GM18873 (cell line): ENCODE measurements around the gene RASGRP1.

Experiments used
- ATAC-seq: cut with Tn5 transposase; IDR thresholded peaks from one replicate; pipeline ENCODE4 v1.9.1; 2021; ENCODE audit warnings: mild to moderate bottlenecking, moderate library complexity, moderate number of reproducible peaks; ENCODE audit not compliant: unreplicated experiment, low FRiP score

Gene RASGRP1

GRCh38 chr15:38576837-38577236, 12.2 kb upstream of the RASGRP1 start:
- no peak for ATAC-seq

GRCh38 chr15:38576261-38576660, 11.6 kb upstream of the RASGRP1 start:
- no peak for ATAC-seq

- ATAC-seq: no peak
These were observed 665 bp upstream of the RASGRP1 start for GRCh38 chr15:38565287-38565670.

GRCh38 chr15:38563723-38564519, 693 bp downstream of the RASGRP1 start:
- peak; percentile 40 for ATAC-seq

GRCh38 chr15:38562278-38562677, 2.3 kb downstream of the RASGRP1 start:
- ATAC-seq: no peak

GRCh38 chr15:38560456-38560926, 4.1 kb downstream of the RASGRP1 start:
- ATAC-seq: no peak

- no peak for ATAC-seq
These were observed 4.8 kb downstream of the RASGRP1 start for GRCh38 chr15:38559636-38560307.

- ATAC-seq: no peak
These were observed 5.5 kb downstream of the RASGRP1 start for GRCh38 chr15:38559131-38559530.

- ATAC-seq: no peak
These were observed 6.1 kb downstream of the RASGRP1 start for GRCh38 chr15:38558372-38559059.

GRCh38 chr15:38557921-38558320, 6.7 kb downstream of the RASGRP1 start:
- ATAC-seq: no peak

GRCh38 chr15:38555686-38556334, 8.8 kb downstream of the RASGRP1 start:
- no peak for ATAC-seq

GRCh38 chr15:38554354-38554753, 10.3 kb downstream of the RASGRP1 start:
- ATAC-seq: peak; percentile 76

GRCh38 chr15:38553071-38553470, 11.5 kb downstream of the RASGRP1 start:
- no peak for ATAC-seq

GRCh38 chr15:38551720-38552648, 12.6 kb downstream of the RASGRP1 start:
- no peak for ATAC-seq

GRCh38 chr15:38549222-38549621, 15.4 kb downstream of the RASGRP1 start:
- no peak for ATAC-seq

- no peak for ATAC-seq
These were observed 17.2 kb downstream of the RASGRP1 start for GRCh38 chr15:38547255-38547997.

GRCh38 chr15:38545179-38545578, 19.4 kb downstream of the RASGRP1 start:
- ATAC-seq: no peak

GRCh38 chr15:38541026-38541425, 23.6 kb downstream of the RASGRP1 start:
- no peak for ATAC-seq

- ATAC-seq: no peak
These were observed 24.1 kb downstream of the RASGRP1 start for GRCh38 chr15:38540510-38540909.
